Astrocyte (in vitro differentiated cells and primary cell): ENCODE results near the gene BAG3. TPM values are rescaled to one million over a fixed set of nuclear protein-coding genes. Genes with fewer than 3 reads are reported as not detected.

Experiments
- DNase-seq: peaks from one replicate; pipeline ENCODE4 v3.0.0-alpha.2; 2010; ENCODE audit warnings: low read depth
- FAIRE-seq: peaks from 2 replicates; lab custom pipeline; 2011; peaks lifted over from hg19 to GRCh38; lab: Jason Lieb, UNC
- H2AFZ ChIP-seq: 2 replicates; pipeline ENCODE4 v1.6.0; 2012; ENCODE audit warnings: low read depth, low read length, inconsistent platforms
- H3K27ac ChIP-seq: 2 replicates; pipeline ENCODE4 v1.5.1; 2011; ENCODE audit warnings: low read depth, low read length, inconsistent platforms
- H3K27me3 ChIP-seq: 2 replicates; pipeline ENCODE4 v1.6.0; 2011; ENCODE audit warnings: low read length, inconsistent platforms; ENCODE audit not compliant: insufficient read depth
- H3K36me3 ChIP-seq: 2 replicates; pipeline ENCODE4 v1.5.1; 2011; ENCODE audit warnings: low read length, inconsistent platforms; ENCODE audit not compliant: insufficient read depth
- H3K4me1 ChIP-seq: 2 replicates; pipeline ENCODE4 v1.5.1; 2011; ENCODE audit warnings: low read length, inconsistent platforms; ENCODE audit not compliant: insufficient read depth
- H3K4me2 ChIP-seq: 2 replicates; pipeline ENCODE4 v1.6.0; 2012; ENCODE audit warnings: low read length, inconsistent platforms
- H3K4me3 ChIP-seq: 2 replicates; pipeline ENCODE4 v1.5.1; 2011; ENCODE audit warnings: low read depth, mild to moderate bottlenecking, low read length, inconsistent platforms; ENCODE audit not compliant: insufficient read depth
- H3K79me2 ChIP-seq: 2 replicates; pipeline ENCODE4 v1.6.0; 2012; ENCODE audit warnings: mild to moderate bottlenecking, low read length, inconsistent platforms; ENCODE audit not compliant: insufficient read depth
- H3K9ac ChIP-seq: 2 replicates; pipeline ENCODE4 v1.6.0; 2012; ENCODE audit warnings: mild to moderate bottlenecking, low read length, inconsistent platforms
- H3K9me3 ChIP-seq: 2 replicates; pipeline ENCODE4 v1.5.1; 2012; ENCODE audit warnings: low read depth, mild to moderate bottlenecking, low read length, inconsistent platforms; ENCODE audit not compliant: insufficient read depth
- H4K20me1 ChIP-seq: 2 replicates; pipeline ENCODE4 v1.6.0; 2012; ENCODE audit warnings: low read length, inconsistent platforms; ENCODE audit not compliant: insufficient read depth
- H3K27ac Mint-ChIP-seq: one replicate; pipeline ENCODE4 v1.8.0; 2021; ENCODE audit warnings: mild to moderate bottlenecking, mixed read lengths; ENCODE audit not compliant: unreplicated experiment
- H3K27me3 Mint-ChIP-seq: one replicate; pipeline ENCODE4 v1.8.0; 2021; ENCODE audit warnings: low read depth, mixed read lengths; ENCODE audit not compliant: unreplicated experiment
- H3K36me3 Mint-ChIP-seq: one replicate; pipeline ENCODE4 v1.8.0; 2021; ENCODE audit warnings: low read depth, mixed read lengths; ENCODE audit not compliant: unreplicated experiment
- H3K4me1 Mint-ChIP-seq: one replicate; pipeline ENCODE4 v1.8.0; 2021; ENCODE audit warnings: low read depth, mixed read lengths; ENCODE audit not compliant: unreplicated experiment
- H3K4me3 Mint-ChIP-seq: one replicate; pipeline ENCODE4 v1.8.0; 2021; ENCODE audit warnings: mild to moderate bottlenecking, moderate library complexity, mixed read lengths; ENCODE audit not compliant: unreplicated experiment
- H3K9me3 Mint-ChIP-seq: one replicate; pipeline ENCODE4 v1.8.0; 2021; ENCODE audit warnings: mild to moderate bottlenecking, mixed read lengths; ENCODE audit not compliant: unreplicated experiment
- EZH2 ChIP-seq: IDR thresholded peaks from 2 replicates; pipeline ENCODE4 v1.6.1; 2012; ENCODE audit warnings: mild to moderate bottlenecking, low read length, inconsistent platforms; ENCODE audit not compliant: insufficient read depth
- total RNA-seq: library from RNA; stranded (reverse); gene quantifications from 2 replicates; pipeline ENCODE4 v1.2.1, GENCODE V29; 2021
- TF ChIP-seq, protein P1 (sequence below): IDR thresholded peaks from 2 replicates; pipeline ENCODE4 v1.5.1; 2011; ENCODE audit warnings: low read depth, mild to moderate bottlenecking, inconsistent platforms, low read length, moderate library complexity; ENCODE audit not compliant: insufficient read depth

Gene BAG3
- total RNA-seq, 1 donor from 2014 or later = 71.6 TPM

DNA sequence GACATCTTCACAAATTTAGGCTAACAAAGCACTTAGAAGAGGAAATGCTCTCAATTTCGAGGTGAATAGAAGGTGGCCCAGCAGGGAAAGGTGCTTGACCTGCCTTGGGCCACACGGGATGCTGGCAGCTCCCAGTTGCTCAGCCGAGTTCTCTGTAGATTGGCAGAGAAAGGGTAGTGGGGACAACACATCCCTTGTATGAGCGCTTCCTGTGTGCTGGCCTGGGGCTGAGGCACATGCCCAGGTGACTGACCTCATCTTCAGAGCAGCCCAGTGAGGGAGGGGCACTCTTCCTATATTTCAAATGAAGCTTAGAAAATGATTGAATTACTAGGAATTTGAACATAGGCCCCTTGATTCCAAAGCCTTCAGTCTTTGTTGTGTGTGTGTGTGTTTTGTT is 20.2 kb downstream of the BAG3 start:
- peaks cover 78% of the 10 kb centered on the region for H3K79me2 ChIP-seq
- H3K4me3 ChIP-seq = no peak overlapping the region
- no peak for TF ChIP-seq EZH2
- TF ChIP-seq, protein P1, sequence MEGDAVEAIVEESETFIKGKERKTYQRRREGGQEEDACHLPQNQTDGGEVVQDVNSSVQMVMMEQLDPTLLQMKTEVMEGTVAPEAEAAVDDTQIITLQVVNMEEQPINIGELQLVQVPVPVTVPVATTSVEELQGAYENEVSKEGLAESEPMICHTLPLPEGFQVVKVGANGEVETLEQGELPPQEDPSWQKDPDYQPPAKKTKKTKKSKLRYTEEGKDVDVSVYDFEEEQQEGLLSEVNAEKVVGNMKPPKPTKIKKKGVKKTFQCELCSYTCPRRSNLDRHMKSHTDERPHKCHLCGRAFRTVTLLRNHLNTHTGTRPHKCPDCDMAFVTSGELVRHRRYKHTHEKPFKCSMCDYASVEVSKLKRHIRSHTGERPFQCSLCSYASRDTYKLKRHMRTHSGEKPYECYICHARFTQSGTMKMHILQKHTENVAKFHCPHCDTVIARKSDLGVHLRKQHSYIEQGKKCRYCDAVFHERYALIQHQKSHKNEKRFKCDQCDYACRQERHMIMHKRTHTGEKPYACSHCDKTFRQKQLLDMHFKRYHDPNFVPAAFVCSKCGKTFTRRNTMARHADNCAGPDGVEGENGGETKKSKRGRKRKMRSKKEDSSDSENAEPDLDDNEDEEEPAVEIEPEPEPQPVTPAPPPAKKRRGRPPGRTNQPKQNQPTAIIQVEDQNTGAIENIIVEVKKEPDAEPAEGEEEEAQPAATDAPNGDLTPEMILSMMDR = no peak
- no peak overlapping the region for H3K4me2 ChIP-seq
- H3K9ac ChIP-seq = no peak overlapping the region
- no peak overlapping the region for H2AFZ ChIP-seq
- Mint-ChIP-seq H3K4me3 (no peak overlapping the region), H3K27me3 (no peaks in the 10 kb centered on the region), H3K36me3 (peaks cover 29% of the 10 kb centered on the region), H3K9me3 (no peaks in the 10 kb centered on the region), H3K27ac (no peak overlapping the region), H3K4me1 (peaks cover 46% of the 10 kb centered on the region)
- H3K27me3 ChIP-seq = no peaks in the 10 kb centered on the region
- H3K27ac ChIP-seq = peak overlapping the region; percentile 39
- DNase-seq (no peak), FAIRE-seq (no peak)
- peaks cover 43% of the 10 kb centered on the region for H3K4me1 ChIP-seq
- H3K9me3 ChIP-seq = no peaks in the 10 kb centered on the region
- H4K20me1 ChIP-seq = peaks cover 91% of the 10 kb centered on the region
- H3K36me3 ChIP-seq = peaks cover 36% of the 10 kb centered on the region

DNA sequence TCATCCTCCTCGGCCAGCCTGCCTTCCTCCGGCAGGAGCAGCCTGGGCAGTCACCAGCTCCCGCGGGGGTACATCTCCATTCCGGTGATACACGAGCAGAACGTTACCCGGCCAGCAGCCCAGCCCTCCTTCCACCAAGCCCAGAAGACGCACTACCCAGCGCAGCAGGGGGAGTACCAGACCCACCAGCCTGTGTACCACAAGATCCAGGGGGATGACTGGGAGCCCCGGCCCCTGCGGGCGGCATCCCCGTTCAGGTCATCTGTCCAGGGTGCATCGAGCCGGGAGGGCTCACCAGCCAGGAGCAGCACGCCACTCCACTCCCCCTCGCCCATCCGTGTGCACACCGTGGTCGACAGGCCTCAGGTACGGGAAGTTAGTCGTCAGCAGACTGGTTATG is 21.1 kb downstream of the BAG3 start:
- peaks cover 35% of the 10 kb centered on the region for H3K4me1 ChIP-seq
- Mint-ChIP-seq H3K27ac (no peak overlapping the region), H3K36me3 (peaks cover 34% of the 10 kb centered on the region), H3K4me3 (no peak overlapping the region), H3K9me3 (no peaks in the 10 kb centered on the region), H3K4me1 (peaks cover 39% of the 10 kb centered on the region), H3K27me3 (no peaks in the 10 kb centered on the region)
- H3K4me2 ChIP-seq = no peak overlapping the region
- no peaks in the 10 kb centered on the region for H3K9me3 ChIP-seq
- no peak overlapping the region for H3K9ac ChIP-seq
- H2AFZ ChIP-seq = no peak overlapping the region
- H3K27ac ChIP-seq = no peak overlapping the region
- H3K4me3 ChIP-seq = no peak overlapping the region
- peaks cover 91% of the 10 kb centered on the region for H4K20me1 ChIP-seq
- H3K36me3 ChIP-seq = peaks cover 45% of the 10 kb centered on the region
- no peaks in the 10 kb centered on the region for H3K27me3 ChIP-seq
- H3K79me2 ChIP-seq = peaks cover 78% of the 10 kb centered on the region
- DNase-seq = no peak
- TF ChIP-seq, protein P1 = no peak
- TF ChIP-seq EZH2 = no peak
- FAIRE-seq = no peak

DNA sequence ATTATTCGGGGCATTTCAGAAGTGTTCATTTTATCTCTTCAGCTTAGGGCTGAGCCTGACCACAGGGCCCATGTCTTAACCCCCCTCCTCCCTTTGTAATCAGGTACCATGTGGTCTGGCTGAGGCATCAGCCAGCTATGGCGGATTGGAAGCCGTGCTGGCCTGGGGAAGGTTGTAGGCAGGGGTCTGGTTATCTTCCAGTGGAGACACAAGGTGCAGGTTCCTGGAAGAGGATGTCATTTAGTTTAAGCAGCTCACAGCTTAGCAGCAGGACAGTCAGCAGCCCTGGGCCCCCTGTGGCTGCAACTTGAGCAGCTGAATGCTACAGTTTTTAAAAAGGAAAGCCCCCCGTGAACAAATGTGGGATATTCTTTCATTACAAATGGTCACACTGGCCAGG is 22.1 kb downstream of the BAG3 start:
- no peaks in the 10 kb centered on the region for H3K9me3 ChIP-seq
- no peaks in the 10 kb centered on the region for H3K27me3 Mint-ChIP-seq
- peaks cover 29% of the 10 kb centered on the region for H3K4me1 Mint-ChIP-seq
- no peaks in the 10 kb centered on the region for H3K9me3 Mint-ChIP-seq
- FAIRE-seq (no peak), DNase-seq (no peak)
- peak overlapping the region; percentile 27 for H3K4me3 Mint-ChIP-seq
- H3K4me1 ChIP-seq = peaks cover 30% of the 10 kb centered on the region
- H3K27ac ChIP-seq = no peak overlapping the region
- H3K36me3 Mint-ChIP-seq = peaks cover 36% of the 10 kb centered on the region
- peaks cover 50% of the 10 kb centered on the region for H3K36me3 ChIP-seq
- H2AFZ ChIP-seq = no peak overlapping the region
- H3K27me3 ChIP-seq = no peaks in the 10 kb centered on the region
- no peak overlapping the region for H3K4me3 ChIP-seq
- no peak overlapping the region for H3K9ac ChIP-seq
- H4K20me1 ChIP-seq = peaks cover 90% of the 10 kb centered on the region
- no peak overlapping the region for H3K4me2 ChIP-seq
- no peak overlapping the region for H3K27ac Mint-ChIP-seq
- H3K79me2 ChIP-seq = peaks cover 74% of the 10 kb centered on the region
- no peak for TF ChIP-seq EZH2
- TF ChIP-seq, protein P1 = no peak
